GM21723 (cell line): ENCODE measurements around the gene KAT2A.

ENCODE experiments used
- ATAC-seq: cut with Tn5 transposase; IDR thresholded peaks from one replicate; pipeline ENCODE4 v1.9.1; 2021; ENCODE audit warnings: mild to moderate bottlenecking, moderate library complexity; ENCODE audit not compliant: unreplicated experiment

Gene KAT2A

GRCh38 chr17:42096360-42097111 lies 24.6 kb downstream of the KAT2A start:
- no peak for ATAC-seq

- no peak for ATAC-seq
Observed at GRCh38 chr17:42094375-42095069, 26.6 kb downstream of the KAT2A start.

GRCh38 chr17:42092939-42093338 lies 28.2 kb downstream of the KAT2A start:
- no peak for ATAC-seq

GRCh38 chr17:42090964-42091790 lies 30.0 kb downstream of the KAT2A start:
- ATAC-seq, result no peak

GRCh38 chr17:42088736-42089135 lies 32.4 kb downstream of the KAT2A start:
- no peak for ATAC-seq

- ATAC-seq, result no peak
Observed at GRCh38 chr17:42087736-42088705, 33.1 kb downstream of the KAT2A start.

- no peak for ATAC-seq
Observed at GRCh38 chr17:42087042-42087701, 34.0 kb downstream of the KAT2A start.

- ATAC-seq, result no peak
Observed at GRCh38 chr17:42081516-42082129, 39.5 kb downstream of the KAT2A start.

GRCh38 chr17:42079541-42079940 lies 41.6 kb downstream of the KAT2A start:
- ATAC-seq, result no peak

- no peak for ATAC-seq
Observed at GRCh38 chr17:42078396-42079043, 42.6 kb downstream of the KAT2A start.

GRCh38 chr17:42077755-42078154 lies 43.4 kb downstream of the KAT2A start:
- ATAC-seq, result no peak

GRCh38 chr17:42076797-42077559 lies 44.2 kb downstream of the KAT2A start:
- no peak for ATAC-seq

GRCh38 chr17:42075789-42076188 lies 45.4 kb downstream of the KAT2A start:
- ATAC-seq, result no peak

GRCh38 chr17:42072323-42073187 lies 48.6 kb downstream of the KAT2A start:
- no peak for ATAC-seq

- no peak for ATAC-seq
Observed at GRCh38 chr17:42071810-42072209, 49.4 kb downstream of the KAT2A start.

GRCh38 chr17:42068979-42069378 lies 52.2 kb downstream of the KAT2A start:
- ATAC-seq, result no peak

GRCh38 chr17:42067371-42068091 lies 53.6 kb downstream of the KAT2A start:
- no peak for ATAC-seq
